HG03354 (cell line): ENCODE measurements around the gene ABCG8.
A peak's percentile ranks its signal among the peaks of the same experiment; 100 is the strongest.

Experiments
- ATAC-seq: cut with Tn5 transposase; IDR thresholded peaks from one replicate; pipeline ENCODE4 v1.9.1; 2021; ENCODE audit warnings: mild to moderate bottlenecking; ENCODE audit not compliant: unreplicated experiment, poor library complexity, severe bottlenecking

Gene ABCG8

GRCh38 chr2:43838560-43839267 lies at the start of gene ABCG8, which contains the start of gene ABCG5:
Gene ABCG8 (plus strand): TSS chr2:43838971. CDS start chr2:43839054, 83 bp downstream.
Gene ABCG5 (minus strand): TSS chr2:43838839. CDS start chr2:43838679, 160 bp downstream.
- no peak for ATAC-seq

- no peak for ATAC-seq
These were observed 48.6 kb upstream of the ABCG8 start for GRCh38 chr2:43790147-43790546.

DNA sequence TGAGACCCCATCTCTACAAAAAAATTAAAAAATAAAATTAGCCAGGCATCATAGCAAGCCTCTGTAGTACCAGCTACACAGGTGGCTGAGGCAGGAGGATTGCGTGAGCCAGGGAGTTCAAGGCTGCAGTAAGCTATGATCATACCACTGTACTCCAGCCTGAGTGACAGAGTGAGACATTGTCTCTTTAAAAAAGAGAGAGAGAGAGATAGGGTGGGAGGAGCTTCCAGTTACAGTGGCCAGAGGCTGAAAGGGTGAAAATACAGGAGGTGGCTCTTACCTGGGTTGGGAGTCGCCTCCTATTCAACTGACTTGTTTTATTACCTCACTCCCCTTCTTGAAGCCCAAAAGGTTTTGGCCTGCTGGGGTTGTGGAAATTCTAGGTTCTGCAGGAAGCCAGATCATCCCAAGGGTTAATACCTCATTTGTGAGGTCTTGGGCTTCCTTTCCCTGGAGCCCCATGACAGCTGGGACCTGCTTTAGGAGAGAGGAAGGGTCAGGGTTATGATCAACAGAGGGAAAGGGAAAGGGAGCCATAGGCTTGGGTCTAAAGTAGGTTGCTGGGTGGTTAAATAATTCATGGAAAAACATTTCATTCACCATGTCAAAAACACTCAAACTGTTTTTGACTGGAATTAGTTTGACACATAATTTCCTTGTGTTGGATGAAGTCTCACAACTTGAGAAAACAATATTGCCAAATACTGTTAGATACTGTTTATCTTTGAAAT lies 47.6 kb upstream of the ABCG8 start:
- ATAC-seq: no peak

GRCh38 chr2:43792653-43793052 lies 46.1 kb upstream of the ABCG8 start:
- ATAC-seq: peak; percentile 87

- ATAC-seq: no peak
These were observed 43.8 kb upstream of the ABCG8 start for GRCh38 chr2:43794956-43795355.

GRCh38 chr2:43796206-43796605 lies 42.6 kb upstream of the ABCG8 start:
- no peak for ATAC-seq

GRCh38 chr2:43798300-43798699 lies 40.5 kb upstream of the ABCG8 start:
- ATAC-seq: no peak

- no peak for ATAC-seq
These were observed 37.9 kb upstream of the ABCG8 start for GRCh38 chr2:43800894-43801293.

GRCh38 chr2:43802135-43802534 lies 36.6 kb upstream of the ABCG8 start:
- no peak for ATAC-seq

DNA sequence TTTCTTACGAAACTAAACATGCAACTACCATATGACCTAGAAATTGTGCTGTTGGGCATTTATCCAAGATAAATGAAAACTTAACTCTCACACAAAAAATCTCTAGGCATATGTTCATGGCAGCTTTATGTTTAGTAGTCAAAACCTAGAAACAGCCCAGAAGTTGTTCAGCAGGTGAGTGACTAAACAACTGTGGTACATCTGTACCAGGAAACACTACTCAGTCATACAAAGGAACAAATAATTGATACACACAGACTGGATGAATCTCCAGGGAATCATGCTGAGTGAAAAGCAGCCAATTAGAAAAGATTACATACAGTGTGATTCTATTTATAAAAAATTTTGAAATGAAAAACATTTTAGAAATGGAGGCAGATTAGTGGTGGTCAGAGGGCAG lies 35.7 kb upstream of the ABCG8 start:
- ATAC-seq: no peak

- no peak for ATAC-seq
These were observed 32.1 kb upstream of the ABCG8 start for GRCh38 chr2:43806719-43807031.

GRCh38 chr2:43810452-43810851 lies 28.3 kb upstream of the ABCG8 start:
- no peak for ATAC-seq

- ATAC-seq: no peak
These were observed 27.9 kb upstream of the ABCG8 start for GRCh38 chr2:43810888-43811287.

- no peak for ATAC-seq
These were observed 26.8 kb upstream of the ABCG8 start for GRCh38 chr2:43812006-43812405.

GRCh38 chr2:43812947-43813346 lies 25.8 kb upstream of the ABCG8 start:
- ATAC-seq: no peak

DNA sequence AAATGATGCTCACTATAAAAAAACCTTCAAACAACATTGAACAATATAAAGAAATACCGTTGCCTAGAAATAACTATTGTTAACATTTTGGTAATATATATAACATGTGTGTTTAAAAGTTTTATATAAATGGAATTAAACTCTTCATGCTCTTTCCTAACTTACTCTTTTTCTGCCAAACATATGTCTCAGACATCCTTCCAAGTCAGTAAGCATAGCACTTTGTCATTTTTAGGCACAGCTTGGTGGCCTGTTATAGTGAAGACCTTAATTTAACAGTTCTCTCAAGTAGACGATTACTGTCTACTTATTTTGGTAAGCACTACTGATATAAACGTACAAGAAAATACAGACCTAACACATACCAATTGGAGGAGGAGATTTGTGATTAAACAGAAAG lies 24.1 kb upstream of the ABCG8 start:
- ATAC-seq: no peak

DNA sequence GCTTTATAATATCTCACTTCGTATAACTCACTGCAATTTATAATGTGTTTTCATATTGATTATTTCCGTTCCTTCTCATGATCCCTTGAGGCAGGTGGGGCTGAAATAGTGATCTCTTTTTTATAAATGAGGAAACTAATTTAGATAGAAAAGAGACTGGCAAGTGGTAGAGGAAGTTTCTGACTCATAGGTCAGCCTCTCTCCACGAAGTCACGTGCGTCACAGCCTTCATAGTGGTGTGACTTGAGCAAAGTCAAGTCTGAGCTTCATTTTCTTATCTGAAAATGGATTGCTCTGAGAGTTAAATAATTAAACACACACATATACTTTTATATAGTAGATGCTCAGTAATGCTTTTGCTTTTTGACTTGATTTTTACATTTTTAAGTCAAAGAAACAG lies 20.0 kb upstream of the ABCG8 start:
- no peak for ATAC-seq

- ATAC-seq: no peak
These were observed 19.1 kb upstream of the ABCG8 start for GRCh38 chr2:43819491-43820163.

GRCh38 chr2:43822839-43823238 lies 15.9 kb upstream of the ABCG8 start:
- ATAC-seq: no peak

DNA sequence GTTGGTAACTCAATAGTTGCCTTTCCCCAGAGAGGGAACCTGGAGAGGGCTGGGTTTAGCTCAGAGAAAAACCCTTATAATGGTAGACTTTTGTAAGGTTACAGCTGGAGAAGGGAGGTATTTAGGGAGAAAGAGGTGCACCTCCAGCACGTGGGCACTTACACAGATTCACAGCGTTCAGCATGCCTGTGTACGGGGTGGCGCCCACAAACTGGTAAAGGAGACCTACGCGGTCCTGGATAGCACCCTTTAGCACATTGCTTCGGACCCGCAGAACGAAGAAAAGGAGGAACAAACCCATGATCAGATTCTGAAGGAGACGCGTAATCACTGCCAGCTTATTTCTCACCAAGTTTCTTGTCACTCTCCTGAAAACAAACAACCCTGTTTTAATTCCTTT lies 15.0 kb upstream of the ABCG8 start:
- no peak for ATAC-seq

- ATAC-seq: no peak
These were observed 14.3 kb upstream of the ABCG8 start for GRCh38 chr2:43824512-43824911.
